Neural progenitor cell (in vitro differentiated cells): Measurements from ENCODE around the gene MKI67. TPM values are rescaled to one million over a fixed set of nuclear protein-coding genes. Genes with fewer than 3 reads are reported as not detected.

Source experiments
- DNase-seq: peaks from one replicate; pipeline ENCODE4 v3.0.0-alpha.2; 2016; ENCODE audit warnings: low spot score
- H2AFZ ChIP-seq: fragments of 200-600 bp; sonication (generic); replicated peaks from 2 replicates; pipeline ENCODE4 v1.6.1; 2016; ENCODE audit warnings: antibody characterized with exemption
- H3F3A ChIP-seq: fragments of 200-600 bp; sonication (generic); 2 replicates; pipeline ENCODE4 v1.6.1; 2016; ENCODE audit warnings: antibody characterized with exemption, low read depth
- H3K27ac ChIP-seq: fragments of 200-600 bp; sonication (generic); 2 replicates; pipeline ENCODE4 v1.5.1; 2016; ENCODE audit warnings: mild to moderate bottlenecking
- H3K27me3 ChIP-seq: fragments of 200-600 bp; sonication (generic); 2 replicates; pipeline ENCODE4 v1.6.1; 2016; ENCODE audit warnings: mild to moderate bottlenecking, moderate library complexity
- H3K36me3 ChIP-seq: fragments of 200-600 bp; sonication (generic); 2 replicates; pipeline ENCODE4 v1.5.1; 2016
- H3K4me1 ChIP-seq: fragments of 200-600 bp; sonication (generic); 2 replicates; pipeline ENCODE4 v1.6.1; 2016; ENCODE audit warnings: mixed run types
- H3K4me2 ChIP-seq: fragments of 200-600 bp; sonication (generic); 2 replicates; pipeline ENCODE4 v1.6.1; 2016
- H3K4me3 ChIP-seq: fragments of 200-600 bp; sonication (generic); 2 replicates; pipeline ENCODE4 v1.5.1; 2016
- H3K79me2 ChIP-seq: fragments of 200-600 bp; sonication (generic); 2 replicates; pipeline ENCODE4 v1.6.1; 2016; ENCODE audit warnings: low read depth
- H3K9ac ChIP-seq: fragments of 200-600 bp; sonication (generic); 2 replicates; pipeline ENCODE4 v1.6.1; 2016
- H3K9me3 ChIP-seq: fragments of 200-600 bp; sonication (generic); 2 replicates; pipeline ENCODE4 v1.5.1; 2016; ENCODE audit warnings: low read depth
- H4K20me1 ChIP-seq: fragments of 200-600 bp; sonication (generic); 2 replicates; pipeline ENCODE4 v1.6.1; 2016; ENCODE audit warnings: low read depth
- H3K27ac Mint-ChIP-seq: 3 replicates; pipeline ENCODE4 v1.8.0; 2021; ENCODE audit warnings: mixed read lengths
- H3K27me3 Mint-ChIP-seq: 2 replicates; pipeline ENCODE4 v1.8.0; 2022; ENCODE audit warnings: low read depth, mild to moderate bottlenecking, inconsistent platforms, moderate library complexity, mixed read lengths; ENCODE audit not compliant: insufficient read depth
- H3K36me3 Mint-ChIP-seq: 3 replicates; pipeline ENCODE4 v1.8.0; 2021; ENCODE audit warnings: mixed read lengths
- H3K4me1 Mint-ChIP-seq: 3 replicates; pipeline ENCODE4 v1.8.0; 2021; ENCODE audit warnings: mixed read lengths
- H3K4me3 Mint-ChIP-seq: 3 replicates; pipeline ENCODE4 v1.8.0; 2021; ENCODE audit warnings: mild to moderate bottlenecking, moderate library complexity, mixed read lengths
- H3K9me3 Mint-ChIP-seq: 3 replicates; pipeline ENCODE4 v1.8.0; 2020; ENCODE audit warnings: mixed read lengths
- EZH2 ChIP-seq: fragments of 200-600 bp; sonication (generic); IDR thresholded peaks from 2 replicates; pipeline ENCODE4 v1.6.1; 2017; ENCODE audit warnings: antibody characterized with exemption, mild to moderate bottlenecking, moderate library complexity
- EZH2phosphoT487 ChIP-seq: fragments of 200-600 bp; sonication (generic); IDR thresholded peaks from 2 replicates; pipeline ENCODE4 v1.6.1; 2017; ENCODE audit warnings: antibody characterized with exemption
- total RNA-seq: library from RNA; depleted of rRNA; stranded (reverse); fragments of >200 nt; gene quantifications from 2 replicates; pipeline ENCODE4 v1.2.3, GENCODE V29; 2015; ENCODE audit warnings: low replicate concordance
- TF ChIP-seq, protein P1 (sequence below): fragments of 200-600 bp; sonication (generic); IDR thresholded peaks from 2 replicates; pipeline ENCODE4 v1.5.1; 2017; ENCODE audit warnings: antibody characterized with exemption, mild to moderate bottlenecking

The MKI67 gene
- total RNA-seq, 1 donor from 2014 or later = 65.8 TPM

DNA sequence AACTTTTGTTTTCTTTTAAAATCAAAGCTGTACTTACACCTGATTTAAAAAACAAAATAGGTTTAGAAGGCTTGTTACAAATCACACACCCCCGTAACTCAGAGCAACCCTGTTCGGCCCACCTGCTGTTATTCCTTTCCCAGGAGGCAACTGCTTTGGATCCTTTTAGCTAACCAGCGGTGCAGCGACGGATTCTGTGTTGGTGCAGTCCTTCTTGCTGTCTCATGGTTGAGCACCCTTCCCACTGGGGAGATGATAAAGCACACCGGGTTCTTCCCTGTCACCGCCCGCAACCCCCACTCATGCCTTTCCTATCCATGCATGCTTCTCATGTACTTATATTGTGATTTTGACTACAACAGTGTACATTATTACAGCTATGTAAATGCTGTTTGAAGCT, 24.8 kb upstream of the MKI67 start:
- TF ChIP-seq, protein P1, sequence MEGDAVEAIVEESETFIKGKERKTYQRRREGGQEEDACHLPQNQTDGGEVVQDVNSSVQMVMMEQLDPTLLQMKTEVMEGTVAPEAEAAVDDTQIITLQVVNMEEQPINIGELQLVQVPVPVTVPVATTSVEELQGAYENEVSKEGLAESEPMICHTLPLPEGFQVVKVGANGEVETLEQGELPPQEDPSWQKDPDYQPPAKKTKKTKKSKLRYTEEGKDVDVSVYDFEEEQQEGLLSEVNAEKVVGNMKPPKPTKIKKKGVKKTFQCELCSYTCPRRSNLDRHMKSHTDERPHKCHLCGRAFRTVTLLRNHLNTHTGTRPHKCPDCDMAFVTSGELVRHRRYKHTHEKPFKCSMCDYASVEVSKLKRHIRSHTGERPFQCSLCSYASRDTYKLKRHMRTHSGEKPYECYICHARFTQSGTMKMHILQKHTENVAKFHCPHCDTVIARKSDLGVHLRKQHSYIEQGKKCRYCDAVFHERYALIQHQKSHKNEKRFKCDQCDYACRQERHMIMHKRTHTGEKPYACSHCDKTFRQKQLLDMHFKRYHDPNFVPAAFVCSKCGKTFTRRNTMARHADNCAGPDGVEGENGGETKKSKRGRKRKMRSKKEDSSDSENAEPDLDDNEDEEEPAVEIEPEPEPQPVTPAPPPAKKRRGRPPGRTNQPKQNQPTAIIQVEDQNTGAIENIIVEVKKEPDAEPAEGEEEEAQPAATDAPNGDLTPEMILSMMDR = no peak
- no peak for TF ChIP-seq EZH2
- TF ChIP-seq EZH2phosphoT487 = no peak
- no peak overlapping the region for H3K4me2 ChIP-seq

DNA sequence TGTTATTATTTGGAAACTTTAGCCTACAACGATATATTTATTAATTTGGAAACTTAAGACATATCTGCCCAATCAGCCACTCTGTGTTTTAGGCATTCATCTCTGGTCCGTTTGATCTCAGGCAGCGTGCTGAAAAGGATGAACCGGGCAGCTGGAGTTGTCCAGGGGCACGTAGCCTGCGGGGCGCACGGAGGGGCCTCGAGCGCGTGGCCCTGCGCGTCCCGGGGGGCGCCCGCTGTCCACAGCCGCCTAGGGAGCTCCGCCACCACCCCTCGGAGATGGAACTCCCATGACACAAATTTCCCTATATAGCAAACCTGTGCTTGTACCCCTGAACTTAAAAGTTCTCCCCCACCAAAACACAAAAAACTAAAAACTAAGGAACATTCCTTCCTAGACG, 24.3 kb upstream of the MKI67 start:
- Histone ChIP-seq H3K36me3 (no peaks in the 10 kb centered on the region), H3K9ac (no peak overlapping the region), H2AFZ (peak overlapping the region; percentile 65), H3K4me1 (peaks cover 6% of the 10 kb centered on the region), H3K4me3 (peak overlapping the region; percentile 49), H3K79me2 (no peaks in the 10 kb centered on the region), H3K9me3 (no peaks in the 10 kb centered on the region), H3K27ac (no peak overlapping the region), H3K27me3 (peaks cover 20% of the 10 kb centered on the region), H3K4me2 (peak overlapping the region; percentile 73), H4K20me1 (no peaks in the 10 kb centered on the region), H3F3A (peaks cover 8% of the 10 kb centered on the region)
- Mint-ChIP-seq H3K4me3 (peak overlapping the region; percentile 70), H3K36me3 (no peaks in the 10 kb centered on the region), H3K27ac (no peak overlapping the region), H3K4me1 (peaks cover 17% of the 10 kb centered on the region), H3K27me3 (peaks cover 14% of the 10 kb centered on the region), H3K9me3 (no peaks in the 10 kb centered on the region)
- TF ChIP-seq EZH2 (no peak), EZH2phosphoT487 (no peak)
- TF ChIP-seq, protein P1 = no peak
- peak; percentile 11 for DNase-seq

More for the DNA sequence above, 24.8 kb upstream of the MKI67 start:
- peaks cover 17% of the 10 kb centered on the region for H3K4me1 Mint-ChIP-seq
- no peaks in the 10 kb centered on the region for H3K9me3 Mint-ChIP-seq
- H3K36me3 ChIP-seq = no peaks in the 10 kb centered on the region
- peak overlapping the region; percentile 64 for H3K4me3 Mint-ChIP-seq
- H3K9me3 ChIP-seq = no peaks in the 10 kb centered on the region
- H3K4me3 ChIP-seq = no peak overlapping the region
- H3K79me2 ChIP-seq = no peaks in the 10 kb centered on the region
- no peak overlapping the region for H3K27ac Mint-ChIP-seq
- H3F3A ChIP-seq = peaks cover 8% of the 10 kb centered on the region
- no peak overlapping the region for H3K27ac ChIP-seq
- H3K27me3 ChIP-seq = peaks cover 20% of the 10 kb centered on the region
- H4K20me1 ChIP-seq = no peaks in the 10 kb centered on the region
- H2AFZ ChIP-seq = no peak overlapping the region
- no peak overlapping the region for H3K9ac ChIP-seq
- DNase-seq = peak; percentile 39
- no peaks in the 10 kb centered on the region for H3K36me3 Mint-ChIP-seq
- peaks cover 6% of the 10 kb centered on the region for H3K4me1 ChIP-seq
- peaks cover 14% of the 10 kb centered on the region for H3K27me3 Mint-ChIP-seq

DNA sequence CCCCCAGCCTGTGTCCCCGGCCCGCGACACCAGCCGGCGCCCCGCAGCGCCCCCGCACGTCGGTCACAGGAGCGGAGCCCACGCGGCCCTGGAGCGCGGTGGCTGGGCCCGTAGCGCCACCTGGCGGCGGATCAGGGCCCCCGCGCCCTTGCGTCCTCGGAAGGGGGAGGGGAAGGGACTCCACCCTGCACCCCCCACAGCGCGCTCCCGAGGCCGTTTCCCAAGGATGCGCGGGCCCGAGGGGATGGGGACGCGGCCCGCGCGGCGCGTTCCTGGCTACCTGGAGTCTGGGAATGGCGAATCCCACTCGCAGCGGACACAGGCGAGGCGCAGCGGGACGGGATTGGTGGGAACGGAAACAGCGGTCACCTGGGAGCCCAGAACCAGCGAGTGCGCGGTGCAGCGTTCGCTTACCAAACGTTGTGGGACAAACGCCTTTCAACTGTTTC, 23.8 kb upstream of the MKI67 start:
- Histone ChIP-seq H3K27ac (no peak overlapping the region), H3K9ac (no peak overlapping the region), H3K27me3 (peaks cover 20% of the 10 kb centered on the region), H2AFZ (peak overlapping the region; percentile 65), H3K9me3 (no peaks in the 10 kb centered on the region), H3K4me3 (peak overlapping the region; percentile 49), H3F3A (peaks cover 8% of the 10 kb centered on the region), H3K36me3 (no peaks in the 10 kb centered on the region), H3K79me2 (no peaks in the 10 kb centered on the region), H3K4me1 (peaks cover 6% of the 10 kb centered on the region), H4K20me1 (no peaks in the 10 kb centered on the region), H3K4me2 (peak overlapping the region; percentile 73)
- H3K27ac Mint-ChIP-seq = no peak overlapping the region
- H3K27me3 Mint-ChIP-seq = peaks cover 14% of the 10 kb centered on the region
- peak; percentile 93 for DNase-seq
- TF ChIP-seq, protein P1 = peak; percentile 82
- TF ChIP-seq EZH2phosphoT487 = no peak
- no peaks in the 10 kb centered on the region for H3K36me3 Mint-ChIP-seq
- H3K4me3 Mint-ChIP-seq = peak overlapping the region; percentile 70
- H3K4me1 Mint-ChIP-seq = peaks cover 17% of the 10 kb centered on the region
- no peaks in the 10 kb centered on the region for H3K9me3 Mint-ChIP-seq
